Measurements from ENCODE around the gene YAP1.

The YAP1 gene

GRCh38 chr11:102117472-102118113 is 7.3 kb downstream of the YAP1 start:
- DNase-seq: no peak

DNA sequence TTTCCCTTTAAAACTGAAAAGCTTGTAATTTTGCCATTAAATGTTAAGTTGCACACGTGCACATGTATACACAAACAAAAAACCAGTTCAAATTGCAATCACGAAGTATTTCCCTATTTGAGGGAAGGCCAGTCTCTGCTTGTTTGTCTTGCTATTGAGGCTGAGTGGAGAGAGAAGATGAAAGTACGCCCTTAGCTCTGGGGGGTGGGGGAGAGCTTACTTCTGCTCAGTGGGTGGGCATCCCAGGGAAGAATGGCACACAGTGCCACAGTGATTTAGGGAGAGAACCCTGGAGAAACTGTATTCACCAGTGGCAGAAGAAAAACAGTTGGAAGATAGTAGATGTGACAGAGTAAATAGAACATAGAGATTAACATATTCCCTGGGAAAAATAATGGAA is 8.7 kb downstream of the YAP1 start:
- no peak for DNase-seq

DNA sequence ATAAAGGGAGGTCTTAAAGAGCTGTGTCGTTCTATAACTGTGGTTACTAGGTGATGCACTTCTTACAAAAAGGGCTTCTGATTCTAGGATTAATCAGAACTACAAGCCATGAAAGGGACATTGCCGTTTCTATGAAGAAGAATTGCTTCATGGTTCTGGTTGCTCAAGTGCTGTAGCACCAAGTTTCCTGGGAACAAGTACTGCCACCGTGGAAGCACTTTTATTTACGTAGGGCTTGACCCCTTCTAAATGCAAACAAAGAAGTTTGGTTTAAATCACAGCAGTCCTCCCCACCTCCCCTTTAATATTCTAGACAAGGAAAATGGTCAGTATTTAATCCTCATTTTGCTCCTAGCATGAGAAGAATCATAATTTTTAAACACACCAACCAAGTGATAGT is 9.8 kb downstream of the YAP1 start:
- DNase-seq: no peak

GRCh38 chr11:102120437-102120973 is 10.3 kb downstream of the YAP1 start:
- DNase-seq: no peak

DNA sequence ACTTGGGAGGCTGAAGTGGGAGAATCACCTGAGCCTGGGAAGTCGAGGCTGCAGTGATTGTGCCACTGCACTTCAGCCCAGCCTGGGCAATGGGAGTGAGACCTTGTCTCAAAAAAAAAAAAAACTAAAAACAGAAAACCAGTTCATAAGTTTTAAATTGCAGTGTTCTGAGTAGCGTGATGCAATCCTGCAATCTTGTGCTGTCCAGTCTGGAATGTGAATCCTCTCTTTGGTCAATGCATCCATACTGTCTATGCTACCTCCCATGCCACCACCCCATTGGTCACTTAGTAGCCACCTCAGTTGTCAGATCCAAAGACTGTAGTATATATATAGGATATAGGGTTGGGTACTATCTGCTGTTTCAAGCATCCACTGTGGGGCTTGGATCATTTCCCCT is 11.1 kb downstream of the YAP1 start:
- DNase-seq: no peak

DNA sequence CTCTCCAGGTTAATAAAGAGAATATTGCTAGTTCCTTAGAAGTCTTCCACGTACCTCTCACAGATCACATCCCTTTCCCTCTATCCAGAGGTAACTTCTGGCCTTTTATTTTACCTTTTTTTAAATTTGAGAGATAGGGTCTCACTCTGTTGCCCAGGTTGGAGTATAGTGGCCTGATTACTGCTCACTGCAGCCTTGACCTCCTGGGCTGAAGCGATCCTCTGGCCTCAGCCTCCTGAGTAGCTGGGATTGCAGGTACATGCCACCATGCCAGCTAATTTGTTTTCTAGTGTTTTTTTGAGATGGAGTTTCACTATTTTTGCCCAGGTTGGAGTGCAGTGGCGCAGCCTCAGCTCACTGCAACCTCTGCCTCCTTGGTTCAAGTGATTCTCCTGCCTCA is 24.4 kb downstream of the YAP1 start:
- no peak for DNase-seq

DNA sequence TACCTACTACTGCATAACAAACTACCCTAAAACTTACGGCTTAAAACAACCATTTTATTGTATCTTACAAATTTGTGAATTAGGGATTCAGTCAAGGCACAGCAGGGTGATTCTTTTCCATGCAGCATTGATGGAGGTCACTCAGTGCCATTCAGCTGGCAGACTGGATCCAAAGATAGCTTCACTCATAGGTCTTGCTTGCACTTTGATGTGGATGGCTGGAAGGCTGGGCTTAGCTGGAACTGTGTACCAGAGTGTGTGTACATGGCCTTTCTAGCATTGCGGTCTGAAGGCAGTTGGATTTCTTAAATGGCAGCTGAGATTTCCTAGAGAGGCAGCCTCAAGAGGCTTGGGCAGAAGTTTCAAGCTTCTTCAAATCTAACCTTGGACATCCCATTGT is 25.0 kb downstream of the YAP1 start:
- DNase-seq: no peak

DNA sequence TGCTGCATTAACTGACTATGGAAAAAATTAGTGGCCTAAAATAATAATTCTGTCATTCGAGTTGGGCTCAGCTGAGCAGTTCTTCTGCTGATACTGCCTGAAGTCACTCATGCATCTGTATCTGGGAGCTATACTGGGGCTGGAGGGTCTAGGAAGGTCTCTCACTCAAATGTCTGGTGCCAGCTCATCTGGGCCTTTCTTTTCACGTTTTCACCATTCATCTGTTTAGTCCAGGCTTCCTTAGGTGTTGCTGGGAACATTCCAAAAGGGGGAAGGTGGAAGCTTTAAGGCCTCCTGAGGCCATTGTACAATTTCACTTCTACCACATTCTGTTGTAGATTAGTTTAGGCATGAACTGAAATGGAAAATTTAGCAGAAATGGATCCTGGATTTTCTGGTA is 28.0 kb downstream of the YAP1 start:
- DNase-seq: no peak

DNA sequence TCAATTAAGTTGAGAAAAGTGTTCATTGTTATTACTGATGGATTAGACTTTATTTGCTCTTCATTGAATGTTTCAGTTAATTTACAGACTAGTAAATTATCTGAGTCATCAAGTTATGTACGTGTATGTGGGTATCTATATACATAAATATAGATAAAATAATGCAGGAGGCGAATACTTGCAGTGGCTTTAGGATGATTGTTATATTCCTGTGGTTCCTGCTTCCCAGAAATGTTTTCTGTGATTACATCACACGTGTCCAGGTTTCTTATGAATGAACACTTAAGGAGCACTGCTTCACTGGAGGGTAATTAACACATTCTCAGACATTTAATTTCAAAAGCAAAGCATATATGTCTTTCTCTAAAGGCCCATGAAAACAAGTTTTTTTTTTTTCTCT is 28.4 kb downstream of the YAP1 start:
- DNase-seq: no peak

- no peak for DNase-seq
These were observed 28.8 kb downstream of the YAP1 start for GRCh38 chr11:102139081-102139498.

DNA sequence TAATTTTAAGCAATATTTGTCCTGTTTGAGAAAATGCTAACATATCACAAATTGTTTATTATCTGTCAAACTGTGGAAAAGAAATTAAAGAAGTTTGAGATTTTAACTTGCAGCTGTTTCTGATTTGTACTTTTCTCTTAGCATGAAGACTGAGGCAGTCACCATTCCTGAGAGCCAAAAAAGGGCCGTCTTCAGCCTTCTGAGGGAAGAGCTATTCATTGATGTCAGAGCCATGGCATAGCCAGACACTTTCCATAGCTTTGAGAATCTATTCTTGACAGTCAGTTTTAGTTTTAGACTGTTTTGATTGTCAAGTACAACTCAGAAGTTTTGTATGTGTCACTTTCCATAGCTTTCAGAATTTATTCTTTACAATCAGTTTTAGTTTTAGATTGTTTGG is 32.1 kb downstream of the YAP1 start:
- DNase-seq: no peak

GRCh38 chr11:102143867-102144266 is 33.6 kb downstream of the YAP1 start:
- DNase-seq: no peak

GRCh38 chr11:102144357-102145355 is 34.4 kb downstream of the YAP1 start:
- no peak for DNase-seq

- DNase-seq: no peak
These were observed 36.8 kb downstream of the YAP1 start for GRCh38 chr11:102147015-102147414.

- DNase-seq: no peak
These were observed 37.4 kb downstream of the YAP1 start for GRCh38 chr11:102147632-102148031.

GRCh38 chr11:102148059-102148458 is 37.8 kb downstream of the YAP1 start:
- DNase-seq: no peak

GRCh38 chr11:102151784-102152525 is 41.7 kb downstream of the YAP1 start:
- DNase-seq: no peak

GRCh38 chr11:102153082-102153481 is 42.8 kb downstream of the YAP1 start:
- no peak for DNase-seq

- DNase-seq: no peak
These were observed 44.6 kb downstream of the YAP1 start for GRCh38 chr11:102154806-102155205.

DNA sequence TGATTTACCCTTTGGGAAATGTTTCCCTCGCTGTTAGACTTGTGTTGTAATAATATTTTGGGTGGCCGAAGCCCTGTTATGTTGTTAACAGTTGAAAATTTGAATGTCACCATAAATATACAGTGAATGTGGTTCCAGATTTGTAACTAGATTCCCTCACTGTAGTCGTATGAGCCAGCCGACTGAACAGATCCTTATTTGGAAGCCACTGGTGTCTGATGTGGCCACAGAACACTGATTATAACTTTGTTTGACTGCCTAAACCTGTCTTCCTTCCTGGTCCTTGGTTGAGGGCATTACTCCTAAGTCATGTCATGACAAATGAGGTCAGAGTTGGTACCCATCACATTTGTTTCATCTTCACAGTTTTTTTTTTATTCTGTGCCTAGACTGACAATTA is 45.4 kb downstream of the YAP1 start:
- no peak for DNase-seq

DNA sequence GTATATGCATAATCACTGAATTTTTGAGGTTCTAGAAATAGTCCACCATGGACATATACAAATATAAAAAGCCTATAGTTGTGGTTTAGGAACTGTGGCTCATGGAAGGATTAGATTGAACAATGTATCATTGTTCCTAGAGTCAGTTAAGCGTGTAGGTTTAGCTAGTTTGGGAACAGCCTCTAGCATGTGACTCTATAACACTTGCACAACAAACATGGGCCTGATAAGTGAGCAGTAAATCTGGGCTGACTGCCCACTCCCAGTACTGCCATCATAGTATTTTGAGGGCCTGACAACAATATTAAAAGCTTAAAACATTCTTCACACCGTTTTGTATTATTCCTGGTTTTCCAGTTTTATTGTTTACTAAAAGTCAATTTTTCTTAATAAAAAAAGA is 47.0 kb downstream of the YAP1 start:
- no peak for DNase-seq

GRCh38 chr11:102158164-102158735 is 48.0 kb downstream of the YAP1 start:
- DNase-seq: no peak

DNA sequence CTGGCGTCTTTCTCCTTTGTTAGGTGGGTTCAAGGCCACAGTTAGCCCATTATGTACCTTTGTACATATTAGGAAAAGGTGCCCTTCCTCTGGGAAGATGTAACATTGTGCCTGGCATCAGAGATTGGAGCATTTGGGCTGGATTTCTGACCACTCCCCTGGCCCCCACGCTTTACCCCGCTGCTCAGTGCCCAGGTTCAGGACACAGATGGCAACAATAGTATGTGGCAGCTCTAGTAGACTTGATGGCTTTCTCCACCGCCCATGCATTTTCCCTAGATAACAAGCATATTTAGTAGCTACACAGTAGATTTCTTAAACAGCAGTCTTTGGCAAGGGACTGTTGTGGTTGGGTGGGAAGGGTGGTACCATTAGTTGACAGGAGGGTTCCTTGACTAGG is 53.1 kb downstream of the YAP1 start:
- DNase-seq: no peak

Data from GOT3 (cell line).